ENCODE measurements around the gene SRXN1. TPM values are rescaled to one million over a fixed set of nuclear protein-coding genes. Genes with fewer than 3 reads are reported as not detected.

The SRXN1 gene
- total and polyA plus RNA-seq, 2 experiments from 2014 or later: 21.4 to 21.6 TPM

- Histone ChIP-seq H3K9me3 (ENCODE audit: low read depth) (no peaks in the 10 kb centered on the region), H3K36me3 (no peaks in the 10 kb centered on the region), H3K4me3 (peak within 1 kb of the TSS; percentile 23), H3K27ac (no peak within 1 kb of the TSS), H3K4me1 (ENCODE audit: low read depth) (peaks cover 4% of the 10 kb centered on the region), H3K27me3 (peaks cover 68% of the 10 kb centered on the region)
- DNase-seq (ENCODE audit: low read depth in 1 of 2, low spot score in 1 of 2): peak; percentile 83 to 94
- no peak for TF ChIP-seq CTCF (IDR thresholded peaks at IDR 0.05; ENCODE audit: low read depth, low read length)
Observed at GRCh38 chr20:675453-676314, 22.7 kb upstream of the SRXN1 start, which contains the start of gene SCRT2. TSS of gene SCRT2 (minus strand) at chr20:675802. CDS start at chr20:675601, 201 bp downstream.

- H3K4me3 ChIP-seq: no peak overlapping the region
- no peak for DNase-seq (ENCODE audit: low read depth in 1 of 2, low spot score in 1 of 2)
- H3K36me3 ChIP-seq: no peaks in the 10 kb centered on the region
- H3K27me3 ChIP-seq: peaks cover 64% of the 10 kb centered on the region
- H3K27ac ChIP-seq: no peak overlapping the region
- peaks cover 4% of the 10 kb centered on the region for H3K4me1 ChIP-seq (ENCODE audit: low read depth)
- no peak for TF ChIP-seq CTCF (IDR thresholded peaks at IDR 0.05; ENCODE audit: low read depth, low read length)
- no peaks in the 10 kb centered on the region for H3K9me3 ChIP-seq (ENCODE audit: low read depth)
Observed at GRCh38 chr20:675033-675452, 22.0 kb upstream of the SRXN1 start.

- no peak for TF ChIP-seq CTCF (IDR thresholded peaks at IDR 0.05; ENCODE audit: low read depth, low read length)
- Histone ChIP-seq H3K27me3 (peaks cover 50% of the 10 kb centered on the region), H3K4me1 (ENCODE audit: low read depth) (peaks cover 15% of the 10 kb centered on the region), H3K9me3 (ENCODE audit: low read depth) (no peaks in the 10 kb centered on the region), H3K36me3 (no peaks in the 10 kb centered on the region), H3K4me3 (no peak overlapping the region), H3K27ac (no peak overlapping the region)
- DNase-seq (ENCODE audit: low read depth in 1 of 2, low spot score in 1 of 2): no peak
Observed at GRCh38 chr20:673603-674001, 20.6 kb upstream of the SRXN1 start.

GRCh38 chr20:672963-673602 is 20.1 kb upstream of the SRXN1 start:
- H3K9me3 ChIP-seq (ENCODE audit: low read depth): no peaks in the 10 kb centered on the region
- H3K27ac ChIP-seq: no peak overlapping the region
- peaks cover 15% of the 10 kb centered on the region for H3K4me1 ChIP-seq (ENCODE audit: low read depth)
- no peak for DNase-seq (ENCODE audit: low read depth in 1 of 2, low spot score in 1 of 2)
- TF ChIP-seq CTCF (IDR thresholded peaks at IDR 0.05; ENCODE audit: low read depth, low read length): no peak
- peaks cover 45% of the 10 kb centered on the region for H3K27me3 ChIP-seq
- no peaks in the 10 kb centered on the region for H3K36me3 ChIP-seq
- no peak overlapping the region for H3K4me3 ChIP-seq

- H3K9me3 ChIP-seq (ENCODE audit: low read depth): no peaks in the 10 kb centered on the region
- no peaks in the 10 kb centered on the region for H3K36me3 ChIP-seq
- H3K4me1 ChIP-seq (ENCODE audit: low read depth): peaks cover 24% of the 10 kb centered on the region
- H3K27ac ChIP-seq: no peak overlapping the region
- no peak overlapping the region for H3K4me3 ChIP-seq
- TF ChIP-seq CTCF (IDR thresholded peaks at IDR 0.05; ENCODE audit: low read depth, low read length): no peak
- H3K27me3 ChIP-seq: peaks cover 31% of the 10 kb centered on the region
- DNase-seq (ENCODE audit: low read depth in 1 of 2, low spot score in 1 of 2): no peak
Observed at GRCh38 chr20:671252-672030, 18.4 kb upstream of the SRXN1 start.
